GM12872 (cell line): Measurements from ENCODE around the gene ENOX1.

Experiments used
- TF ChIP-seq, protein P1 (sequence below): IDR thresholded peaks from 3 replicates; pipeline ENCODE4 v1.5.1; 2011; ENCODE audit warnings: low read depth, mild to moderate bottlenecking, low read length, moderate library complexity; ENCODE audit not compliant: insufficient read depth

The ENOX1 gene

GRCh38 chr13:43608400-43609137, 178.2 kb downstream of the ENOX1 start:
- TF ChIP-seq, protein P1, sequence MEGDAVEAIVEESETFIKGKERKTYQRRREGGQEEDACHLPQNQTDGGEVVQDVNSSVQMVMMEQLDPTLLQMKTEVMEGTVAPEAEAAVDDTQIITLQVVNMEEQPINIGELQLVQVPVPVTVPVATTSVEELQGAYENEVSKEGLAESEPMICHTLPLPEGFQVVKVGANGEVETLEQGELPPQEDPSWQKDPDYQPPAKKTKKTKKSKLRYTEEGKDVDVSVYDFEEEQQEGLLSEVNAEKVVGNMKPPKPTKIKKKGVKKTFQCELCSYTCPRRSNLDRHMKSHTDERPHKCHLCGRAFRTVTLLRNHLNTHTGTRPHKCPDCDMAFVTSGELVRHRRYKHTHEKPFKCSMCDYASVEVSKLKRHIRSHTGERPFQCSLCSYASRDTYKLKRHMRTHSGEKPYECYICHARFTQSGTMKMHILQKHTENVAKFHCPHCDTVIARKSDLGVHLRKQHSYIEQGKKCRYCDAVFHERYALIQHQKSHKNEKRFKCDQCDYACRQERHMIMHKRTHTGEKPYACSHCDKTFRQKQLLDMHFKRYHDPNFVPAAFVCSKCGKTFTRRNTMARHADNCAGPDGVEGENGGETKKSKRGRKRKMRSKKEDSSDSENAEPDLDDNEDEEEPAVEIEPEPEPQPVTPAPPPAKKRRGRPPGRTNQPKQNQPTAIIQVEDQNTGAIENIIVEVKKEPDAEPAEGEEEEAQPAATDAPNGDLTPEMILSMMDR, result no peak

- TF ChIP-seq, protein P1, result no peak
Observed at GRCh38 chr13:43597599-43597945, 189.2 kb downstream of the ENOX1 start.

GRCh38 chr13:43596924-43597598, 189.7 kb downstream of the ENOX1 start:
- TF ChIP-seq, protein P1, result no peak

GRCh38 chr13:43596006-43596405, 190.8 kb downstream of the ENOX1 start:
- TF ChIP-seq, protein P1, result no peak

- TF ChIP-seq, protein P1, result no peak
Observed at GRCh38 chr13:43587376-43587775, 199.4 kb downstream of the ENOX1 start.

GRCh38 chr13:43584751-43585150, 202.0 kb downstream of the ENOX1 start:
- TF ChIP-seq, protein P1, result no peak

DNA sequence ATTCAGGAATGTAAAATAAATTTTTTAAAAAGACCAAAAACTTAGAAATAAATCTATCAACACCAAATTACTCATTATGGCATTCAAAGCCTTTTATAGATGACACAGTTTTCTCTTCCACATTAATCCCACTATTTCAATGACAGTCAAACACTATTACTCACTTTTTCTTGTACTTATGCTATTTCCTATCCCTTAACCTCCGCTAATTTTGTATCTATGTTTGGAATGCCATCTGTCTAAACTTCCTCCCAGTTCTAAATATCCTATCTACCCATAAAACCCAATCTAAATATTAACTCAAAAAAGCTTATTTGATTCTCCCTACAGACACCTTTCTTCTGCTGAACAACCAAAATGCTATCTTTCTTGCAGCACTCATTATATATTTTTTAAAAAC, 203.5 kb downstream of the ENOX1 start:
- TF ChIP-seq, protein P1, result no peak
